GM12891 (cell line): Measurements from ENCODE around the gene KBTBD3.

ENCODE experiments used
- POLR2A ChIP-seq: IDR thresholded peaks from 2 replicates; pipeline ENCODE4 v1.6.1; 2011; ENCODE audit warnings: low read depth, low read length, control low read depth
- POLR2AphosphoS5 ChIP-seq: IDR thresholded peaks from 2 replicates; pipeline ENCODE4 v1.6.1; 2011; ENCODE audit warnings: low read depth, low read length, control low read depth
- SPI1 ChIP-seq: IDR thresholded peaks from 2 replicates; pipeline ENCODE4 v1.6.1; 2011; ENCODE audit warnings: low read depth, low read length, control low read depth
- TAF1 ChIP-seq: IDR thresholded peaks from 2 replicates; pipeline ENCODE4 v1.6.1; 2011; ENCODE audit warnings: low read depth, low read length, control low read depth

GRCh38 chr11:106014620-106015019, 62.5 kb downstream of the KBTBD3 start:
- TF ChIP-seq POLR2AphosphoS5 (no peak), POLR2A (no peak), TAF1 (no peak), SPI1 (no peak)
